ENCODE data around the gene BRWD1. TPM values are rescaled to one million over a fixed set of nuclear protein-coding genes. Genes with fewer than 3 reads are reported as not detected.

Gene BRWD1
- total RNA-seq, 4 donors from 2014 or later, result 55.0 to 104 (median 67.9) TPM

GRCh38 chr21:39175665-39176064 is 137.8 kb downstream of the BRWD1 start:
- H3K27me3 ChIP-seq, result no peaks in the 10 kb centered on the region
- WGBS, result 83% methylated on average over 10 of the region's 10 CpGs
- H3K4me1 ChIP-seq, result peaks cover 0 to under 1% (median 0%) of the 10 kb centered on the region in 4 donors
- intact Hi-C loops (cut with DNase I), result no loop called here
- peaks cover 10 to 43% (median 28%) of the 10 kb centered on the region in 4 donors for H3K36me3 ChIP-seq
- H3K4me3 ChIP-seq, result no peak overlapping the region
- no peak overlapping the region for H3K27ac ChIP-seq (replicated peaks in 1 of 4)
- DNase-seq (ENCODE audit: extremely low spot score), result no peak
- H3K9me3 ChIP-seq, result no peaks in the 10 kb centered on the region
- TF ChIP-seq POLR2A (IDR thresholded peaks at IDR 0.05; ENCODE audit: low read depth) (no peak), CTCF (IDR thresholded peaks at IDR 0.05) (no peak), EP300 (IDR thresholded peaks at IDR 0.05) (no peak), POLR2AphosphoS5 (IDR thresholded peaks at IDR 0.05) (no peak)

- Histone ChIP-seq H3K27ac (replicated peaks in 1 of 4) (no peak overlapping the region), H3K27me3 (no peaks in the 10 kb centered on the region), H3K4me3 (no peak overlapping the region), H3K9me3 (no peaks in the 10 kb centered on the region), H3K4me1 (no peaks in the 10 kb centered on the region), H3K36me3 (peaks cover 10 to 48% (median 28%) of the 10 kb centered on the region in 4 donors)
- DNase-seq (ENCODE audit: extremely low spot score), result no peak
- TF ChIP-seq POLR2AphosphoS5 (IDR thresholded peaks at IDR 0.05) (no peak), POLR2A (IDR thresholded peaks at IDR 0.05; ENCODE audit: low read depth) (no peak), EP300 (IDR thresholded peaks at IDR 0.05) (no peak), CTCF (IDR thresholded peaks at IDR 0.05) (peak in 2 of 3 experiments; percentile 41 to 66)
- intact Hi-C loops (cut with DNase I), result no loop called here
- 83% methylated on average over 4 of the region's 4 CpGs for WGBS
Measured at GRCh38 chr21:39175154-39175553, 138.3 kb downstream of the BRWD1 start.

- Histone ChIP-seq H3K27me3 (no peaks in the 10 kb centered on the region), H3K4me3 (no peak overlapping the region), H3K4me1 (no peaks in the 10 kb centered on the region), H3K27ac (replicated peaks in 1 of 4) (no peak overlapping the region), H3K36me3 (peaks cover 10 to 55% (median 30%) of the 10 kb centered on the region in 4 donors), H3K9me3 (no peaks in the 10 kb centered on the region)
- WGBS, result 82% methylated on average over 3 of the region's 3 CpGs
- TF ChIP-seq POLR2AphosphoS5 (IDR thresholded peaks at IDR 0.05), result no peak
- no peak for TF ChIP-seq POLR2A (IDR thresholded peaks at IDR 0.05; ENCODE audit: low read depth)
- TF ChIP-seq CTCF (IDR thresholded peaks at IDR 0.05), result no peak
- no peak for TF ChIP-seq EP300 (IDR thresholded peaks at IDR 0.05)
- DNase-seq (ENCODE audit: extremely low spot score), result no peak
- intact Hi-C loops (cut with DNase I), result no loop called here
Measured at GRCh38 chr21:39173716-39174680, 139.4 kb downstream of the BRWD1 start.

- WGBS, result 98% methylated on average over 5 of the region's 5 CpGs
- peaks cover 10 to 46% (median 25%) of the 10 kb centered on the region in 4 donors for H3K36me3 ChIP-seq
- H3K4me3 ChIP-seq, result no peak overlapping the region
- peaks cover 0 to 3% (median under 1%) of the 10 kb centered on the region in 4 donors for H3K9me3 ChIP-seq
- intact Hi-C loops (cut with DNase I), result no loop called here
- no peak for TF ChIP-seq CTCF (IDR thresholded peaks at IDR 0.05)
- TF ChIP-seq POLR2AphosphoS5 (IDR thresholded peaks at IDR 0.05), result no peak
- TF ChIP-seq POLR2A (IDR thresholded peaks at IDR 0.05; ENCODE audit: low read depth), result no peak
- TF ChIP-seq EP300 (IDR thresholded peaks at IDR 0.05), result no peak
- no peak overlapping the region for H3K27ac ChIP-seq (replicated peaks in 1 of 4)
- no peak for DNase-seq (ENCODE audit: extremely low spot score)
- no peaks in the 10 kb centered on the region for H3K27me3 ChIP-seq
- H3K4me1 ChIP-seq, result no peaks in the 10 kb centered on the region
Measured at GRCh38 chr21:39169906-39170305, 143.5 kb downstream of the BRWD1 start.

All from esophagus muscularis mucosa (tissue), 4 donors.